HEK293T (cell line): ENCODE measurements around the gene TAS2R31.

Source experiments
- ARNT ChIP-seq: fragments of 450-650 bp; IDR thresholded peaks from 2 replicates; pipeline ENCODE4 v1.6.1; 2017; ENCODE audit warnings: mild to moderate bottlenecking
- BHLHE40 ChIP-seq: fragments of 450-650 bp; IDR thresholded peaks from 2 replicates; pipeline ENCODE4 v1.6.1; 2016; ENCODE audit warnings: mild to moderate bottlenecking, moderate library complexity, borderline replicate concordance
- FOXK2 ChIP-seq: fragments of 450-650 bp; IDR thresholded peaks from 2 replicates; pipeline ENCODE4 v1.6.1; 2016; ENCODE audit warnings: mild to moderate bottlenecking
- FOXM1 ChIP-seq: fragments of 450-650 bp; IDR thresholded peaks from 2 replicates; pipeline ENCODE4 v1.6.1; 2017; ENCODE audit warnings: mild to moderate bottlenecking, borderline replicate concordance
- HDGF ChIP-seq: fragments of 450-650 bp; IDR thresholded peaks from 2 replicates; pipeline ENCODE4 v1.6.1; 2017; ENCODE audit warnings: antibody characterized with exemption, borderline replicate concordance
- SP1 ChIP-seq: fragments of 450-650 bp; IDR thresholded peaks from 2 replicates; pipeline ENCODE4 v1.6.1; 2017
- SUZ12 ChIP-seq: fragments of 450-650 bp; IDR thresholded peaks from 2 replicates; pipeline ENCODE4 v1.6.1; 2016; ENCODE audit warnings: mild to moderate bottlenecking
- TARDBP ChIP-seq: fragments of 450-650 bp; IDR thresholded peaks from 2 replicates; pipeline ENCODE4 v1.6.1; 2016
- ZNF384 ChIP-seq: fragments of 450-650 bp; IDR thresholded peaks from 2 replicates; pipeline ENCODE4 v1.6.1; 2016

GRCh38 chr12:11071414-11071813 lies 40.2 kb upstream of the TAS2R31 start:
- TF ChIP-seq HDGF (no peak), SP1 (no peak), TARDBP (no peak), BHLHE40 (no peak), ARNT (no peak), FOXK2 (no peak), SUZ12 (no peak), FOXM1 (no peak), ZNF384 (no peak)
